ENCODE measurements around the gene WDR6.

Gene WDR6

GRCh38 chr3:49009396-49009795, 2.2 kb downstream of the WDR6 start:
- peaks cover 68% of the 10 kb centered on the region for H3K79me2 ChIP-seq (ENCODE audit: insufficient read depth, low read length)
- no peak overlapping the region for H3K9ac ChIP-seq (ENCODE audit: low read depth, low read length)
- no peaks in the 10 kb centered on the region for H3K9me3 ChIP-seq (ENCODE audit: insufficient read depth, low read length, severe bottlenecking)

GRCh38 chr3:49012441-49013017, 5.3 kb downstream of the WDR6 start:
- Histone ChIP-seq H3K9ac (ENCODE audit: low read depth, low read length) (no peak overlapping the region), H3K27me3 (ENCODE audit: insufficient read depth, low read length, poor library complexity) (no peaks in the 10 kb centered on the region)
- TF ChIP-seq EZH2 (IDR thresholded peaks at IDR 0.05; ENCODE audit: borderline replicate concordance, low read depth, low read length, severe bottlenecking) (no peak), CTCF (IDR thresholded peaks at IDR 0.05; ENCODE audit: borderline replicate concordance, extremely low read depth, low read length, poor library complexity, severe bottlenecking) (no peak)

More at GRCh38 chr3:49009396-49009795, 2.2 kb downstream of the WDR6 start:
- no peak for TF ChIP-seq EZH2 (IDR thresholded peaks at IDR 0.05; ENCODE audit: borderline replicate concordance, low read depth, low read length, severe bottlenecking)
- TF ChIP-seq CTCF (IDR thresholded peaks at IDR 0.05; ENCODE audit: borderline replicate concordance, extremely low read depth, low read length, poor library complexity, severe bottlenecking), result no peak
- no peak for ATAC-seq (ENCODE audit: insufficient read depth, low read depth)
- DNase-seq, result no peak
- Histone ChIP-seq H3K4me1 (ENCODE audit: insufficient read depth, low read length) (peaks cover 35% of the 10 kb centered on the region), H3K36me3 (ENCODE audit: insufficient read depth, low read length) (peaks cover 46% of the 10 kb centered on the region), H3K4me2 (ENCODE audit: insufficient read depth, low read length) (0 out of 2 replicates have a peak overlapping the region, but pooled peaks have one; percentile 6), H2AFZ (ENCODE audit: low read depth, low read length) (no peak overlapping the region), H3K27ac (ENCODE audit: low read length) (no peak overlapping the region), H3K4me3 (ENCODE audit: low read depth in 1 of 2, low read length in 2 of 2) (no peak overlapping the region), H4K20me1 (ENCODE audit: insufficient read depth, low read length) (peaks cover 63% of the 10 kb centered on the region), H3K27me3 (ENCODE audit: insufficient read depth, low read length, poor library complexity) (no peaks in the 10 kb centered on the region)

GRCh38 chr3:49013113-49013737, 6.0 kb downstream of the WDR6 start:
- Histone ChIP-seq H3K4me3 (ENCODE audit: low read depth in 1 of 2, low read length in 2 of 2) (no peak overlapping the region), H3K79me2 (ENCODE audit: insufficient read depth, low read length) (peaks cover 57% of the 10 kb centered on the region), H3K27ac (ENCODE audit: low read length) (no peak overlapping the region), H3K9ac (ENCODE audit: low read depth, low read length) (no peak overlapping the region), H3K4me1 (ENCODE audit: insufficient read depth, low read length) (peaks cover 27% of the 10 kb centered on the region), H3K4me2 (ENCODE audit: insufficient read depth, low read length) (no peak overlapping the region), H3K9me3 (ENCODE audit: insufficient read depth, low read length, severe bottlenecking) (no peaks in the 10 kb centered on the region), H2AFZ (ENCODE audit: low read depth, low read length) (no peak overlapping the region), H4K20me1 (ENCODE audit: insufficient read depth, low read length) (peaks cover 90% of the 10 kb centered on the region), H3K27me3 (ENCODE audit: insufficient read depth, low read length, poor library complexity) (no peaks in the 10 kb centered on the region), H3K36me3 (ENCODE audit: insufficient read depth, low read length) (peaks cover 67% of the 10 kb centered on the region)
- no peak for DNase-seq
- ATAC-seq (ENCODE audit: insufficient read depth, low read depth), result no peak
- TF ChIP-seq EZH2 (IDR thresholded peaks at IDR 0.05; ENCODE audit: borderline replicate concordance, low read depth, low read length, severe bottlenecking) (no peak), CTCF (IDR thresholded peaks at IDR 0.05; ENCODE audit: borderline replicate concordance, extremely low read depth, low read length, poor library complexity, severe bottlenecking) (no peak)

More at GRCh38 chr3:49012441-49013017, 5.3 kb downstream of the WDR6 start:
- Histone ChIP-seq H3K4me1 (ENCODE audit: insufficient read depth, low read length) (peaks cover 25% of the 10 kb centered on the region), H4K20me1 (ENCODE audit: insufficient read depth, low read length) (peaks cover 92% of the 10 kb centered on the region), H3K27ac (ENCODE audit: low read length) (no peak overlapping the region), H3K4me2 (ENCODE audit: insufficient read depth, low read length) (no peak overlapping the region), H3K4me3 (ENCODE audit: low read depth in 1 of 2, low read length in 2 of 2) (no peak overlapping the region), H3K9me3 (ENCODE audit: insufficient read depth, low read length, severe bottlenecking) (no peaks in the 10 kb centered on the region), H3K79me2 (ENCODE audit: insufficient read depth, low read length) (peaks cover 64% of the 10 kb centered on the region), H3K36me3 (ENCODE audit: insufficient read depth, low read length) (peaks cover 70% of the 10 kb centered on the region), H2AFZ (ENCODE audit: low read depth, low read length) (no peak overlapping the region)
- no peak for ATAC-seq (ENCODE audit: insufficient read depth, low read depth)
- DNase-seq, result no peak
